Stimulated activated CD4-positive, alpha-beta T cell treated with anti-CD3 and anti-CD28 coated beads, Interleukin-1b, Interleukin-23, amount 100 ng/mL, for 24 hours (primary cell): ENCODE measurements around the gene KDM1A.

Source experiments
- DNase-seq, 4 experiments: peaks; one replicate each; pipeline ENCODE4 v3.0.0-alpha.2; 2020; ENCODE audit warnings: low read depth in 4 of 4, low spot score in 1 of 4

The KDM1A gene

DNA sequence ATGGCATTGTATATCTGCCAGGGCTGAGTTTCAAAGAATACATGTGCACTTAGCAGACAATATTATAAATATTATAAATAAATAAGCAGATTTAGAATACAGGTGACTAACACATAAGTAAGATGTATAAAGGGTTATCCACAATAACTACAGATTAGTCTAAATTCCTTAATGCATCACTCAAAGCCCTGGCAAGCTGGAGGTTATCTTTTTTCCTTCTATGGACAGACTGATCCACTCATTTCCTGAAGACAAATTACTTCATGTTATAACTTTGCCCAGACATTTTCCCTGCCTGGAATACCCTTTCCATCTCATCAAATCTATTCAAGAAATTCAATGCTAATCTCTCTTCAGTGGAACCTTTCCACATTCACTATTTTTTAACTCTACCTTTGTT, 110.6 kb downstream of the KDM1A start:
- DNase-seq: no peak

DNA sequence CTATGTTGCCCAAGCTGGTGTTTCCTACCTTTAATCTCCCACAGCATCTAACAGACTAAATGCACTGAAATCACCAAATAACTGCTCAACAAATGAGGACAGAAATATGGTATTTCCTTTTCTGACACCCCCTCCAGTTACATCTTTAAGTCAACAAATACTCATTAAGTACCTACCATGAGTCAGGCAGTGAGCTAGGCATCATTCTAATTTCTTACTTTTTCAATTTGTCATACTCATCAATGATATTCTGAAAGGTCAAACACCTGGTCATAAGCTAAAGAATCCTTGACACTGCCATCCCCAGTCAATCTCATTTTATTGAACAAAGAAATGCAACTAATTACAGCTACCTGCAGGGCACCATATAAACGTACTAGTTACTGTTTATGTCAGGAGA, 112.8 kb downstream of the KDM1A start:
- DNase-seq: no peak
